Measurements from ENCODE around the gene TDRD6. TPM values are rescaled to one million over a fixed set of nuclear protein-coding genes. Genes with fewer than 3 reads are reported as not detected.

The TDRD6 gene
- total RNA-seq, 1 experiment from 2014 or later: 0.57 TPM

GRCh38 chr6:46730921-46731461, 43.3 kb downstream of the TDRD6 start:
- BruUV-seq (replicated peaks): no TSS peak
- Histone ChIP-seq H3K9me2 (ENCODE audit: insufficient read depth) (no peaks in the 10 kb centered on the region), H4K20me1 (ENCODE audit: insufficient read depth) (no peaks in the 10 kb centered on the region), H2AFZ (ENCODE audit: low read depth, low read length, poor library complexity, severe bottlenecking) (no peak overlapping the region), H3K27ac (ENCODE audit: low read depth, low read length) (no peak overlapping the region), H3K4me3 (replicated peaks in 1 of 2; ENCODE audit: low read depth in 1 of 2, low read length in 2 of 2) (no peak overlapping the region), H3K4me1 (ENCODE audit: control insufficient read depth in 1 of 2, insufficient read depth in 2 of 2, low read length in 2 of 2) (peaks cover 11 to 20% of the 10 kb centered on the region in 2 experiments), H3K9ac (ENCODE audit: low read length) (no peak overlapping the region), H3K27me3 (ENCODE audit: insufficient read depth, low read length) (no peaks in the 10 kb centered on the region), H3K9me3 (ENCODE audit: control insufficient read depth in 1 of 2, insufficient read depth in 1 of 2, low read depth in 1 of 2, low read length in 2 of 2) (no peaks in the 10 kb centered on the region), H3K4me2 (ENCODE audit: low read length) (no peak overlapping the region), H3K79me2 (ENCODE audit: insufficient read depth, low read length) (no peaks in the 10 kb centered on the region), H3K36me3 (ENCODE audit: control insufficient read depth in 1 of 2, insufficient read depth in 2 of 2, low read length in 2 of 2) (no peaks in the 10 kb centered on the region)
- ChIA-PET POLR2A (no interaction called here), RAD21 (ENCODE audit: low non-redundant PET in 1 of 2, low total read pairs in 2 of 2, uncharacterized antibody in 2 of 2, unreplicated experiment in 2 of 2) (no interaction called here), CTCF (no interaction called here)
- no peak for TF ChIP-seq TCF7L2 (IDR thresholded peaks at IDR 0.05; ENCODE audit: borderline replicate concordance, extremely low read depth, insufficient read depth, insufficient read length)
- no peak for TF ChIP-seq SP1 (IDR thresholded peaks at IDR 0.05; ENCODE audit: low read depth)
- no peak for TF ChIP-seq MAX (IDR thresholded peaks at IDR 0.05)
- TF ChIP-seq CBX3 (IDR thresholded peaks at IDR 0.05; ENCODE audit: low read depth): no peak
- TF ChIP-seq REST (IDR thresholded peaks at IDR 0.05; ENCODE audit: low read depth): no peak
- intact Hi-C loops (cut with micrococcal nuclease): loop anchor here (10.0 kb wide), 1 partner anchor 314 kb away; the partner anchor contains the start of gene ADGRF1
- ATAC-seq: no peak
- no peak for DNase-seq (ENCODE audit: low read depth, low spot score)
